GM08714 (cell line): ENCODE data around the gene RIOX2.

Experiments used
- H3K4me3 ChIP-seq: fragments of 200-500 bp; sonication (Bioruptor generic); 2 replicates; pipeline ENCODE4 v1.5.1; 2014; ENCODE audit warnings: mild to moderate bottlenecking, low read length, inconsistent platforms
- ZNF274 ChIP-seq: IDR thresholded peaks from 2 replicates; pipeline ENCODE4 v1.6.1; 2012; ENCODE audit warnings: mild to moderate bottlenecking, low read depth, low read length

Gene RIOX2

DNA sequence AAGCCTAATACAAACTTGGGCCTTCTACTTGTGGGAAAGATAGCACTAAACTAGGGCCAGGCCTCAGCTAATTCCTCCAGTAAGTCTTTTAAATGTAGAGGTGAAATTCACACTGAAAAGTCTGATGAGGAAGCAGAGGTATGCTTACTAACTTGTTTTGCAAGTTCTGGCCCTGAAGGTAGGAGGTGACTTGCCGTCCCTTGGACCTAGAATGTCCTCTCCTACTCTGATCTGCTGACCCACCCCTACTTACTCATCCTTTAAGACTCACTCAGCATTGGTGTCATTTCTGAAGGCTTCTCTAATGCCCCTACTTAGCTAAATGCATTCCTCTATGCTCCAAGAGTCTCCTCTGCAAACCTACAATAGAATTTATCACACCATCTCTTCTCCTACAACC, 19.4 kb downstream of the RIOX2 start:
- no peak for TF ChIP-seq ZNF274
- H3K4me3 ChIP-seq = no peak overlapping the region

DNA sequence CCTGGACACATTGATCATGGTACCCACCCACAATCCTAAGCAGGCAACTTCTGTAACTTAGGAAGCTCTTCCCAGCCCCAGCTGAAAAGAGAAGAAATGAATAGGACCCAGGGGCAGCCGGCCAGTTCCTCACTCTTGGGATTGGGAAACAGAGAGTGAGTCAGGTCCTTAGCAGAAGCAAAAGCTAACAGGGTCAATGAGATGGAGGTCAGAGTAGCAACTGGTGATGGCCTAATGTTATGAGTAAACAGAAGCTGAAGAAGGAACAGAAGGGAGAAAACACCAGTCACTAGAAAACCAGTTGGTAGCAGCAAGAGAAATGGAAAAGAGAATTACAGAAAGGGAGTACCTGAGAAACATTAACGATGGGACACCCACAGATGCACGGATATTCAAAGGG, 20.0 kb downstream of the RIOX2 start:
- TF ChIP-seq ZNF274 = no peak
- H3K4me3 ChIP-seq = no peak overlapping the region

DNA sequence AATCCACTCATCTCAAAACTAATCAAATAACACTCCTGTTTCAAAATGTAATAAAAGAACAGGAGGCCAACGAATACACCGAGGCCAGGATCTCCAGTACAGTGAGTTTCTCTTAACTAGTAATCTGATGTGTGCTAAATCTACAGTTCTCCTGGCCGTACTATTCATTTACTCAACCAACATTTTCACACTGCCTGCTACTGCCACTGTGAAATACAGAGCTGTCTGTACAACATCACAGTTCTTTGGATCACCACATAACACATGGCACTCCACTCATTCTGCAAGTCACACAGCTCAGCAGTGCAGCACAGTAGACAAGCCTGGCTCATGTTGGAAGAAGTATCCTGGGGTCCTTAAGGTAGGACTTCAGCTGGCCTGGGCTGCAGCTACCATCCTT, 21.9 kb downstream of the RIOX2 start:
- TF ChIP-seq ZNF274 = no peak
- H3K4me3 ChIP-seq = no peak overlapping the region

DNA sequence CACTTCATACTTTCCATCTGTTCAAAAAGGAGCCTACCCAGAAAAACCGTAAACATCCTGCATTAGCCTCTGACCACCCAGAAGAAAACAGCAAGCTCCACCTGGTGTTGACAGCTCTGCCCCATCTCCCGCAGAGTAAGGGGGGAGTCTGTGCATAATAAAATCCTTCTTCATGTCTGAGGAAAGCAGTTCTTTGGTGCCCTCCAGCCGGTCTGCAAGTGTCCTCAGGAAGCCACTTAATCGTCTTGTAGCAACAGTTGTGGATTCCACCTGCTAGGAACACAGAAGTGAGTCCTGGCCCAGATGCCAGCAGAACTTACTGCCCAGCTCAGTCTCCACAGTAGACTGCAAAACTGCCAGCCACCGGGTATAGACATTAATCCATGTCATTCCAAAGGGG, 22.5 kb downstream of the RIOX2 start:
- no peak for TF ChIP-seq ZNF274
- H3K4me3 ChIP-seq = no peak overlapping the region

DNA sequence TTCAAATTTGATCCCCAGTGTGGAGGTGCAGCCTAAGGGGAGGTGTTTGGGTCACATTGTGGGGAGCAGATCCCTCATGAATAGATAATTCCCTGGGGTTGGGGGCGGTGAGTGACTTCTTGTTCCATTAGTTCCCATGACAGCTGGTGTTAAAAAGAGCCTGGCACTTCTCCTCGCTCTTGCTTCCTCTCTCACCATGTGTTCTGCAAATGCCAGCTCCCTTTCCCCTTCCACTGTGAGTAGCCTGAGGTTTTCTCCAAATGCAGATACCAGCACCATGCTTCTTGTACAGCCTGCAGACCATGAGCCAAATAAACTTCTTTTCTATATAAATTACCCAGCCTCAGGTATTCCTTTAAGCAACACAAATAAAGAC, 23.1 kb downstream of the RIOX2 start:
- H3K4me3 ChIP-seq = no peak overlapping the region
- no peak for TF ChIP-seq ZNF274

DNA sequence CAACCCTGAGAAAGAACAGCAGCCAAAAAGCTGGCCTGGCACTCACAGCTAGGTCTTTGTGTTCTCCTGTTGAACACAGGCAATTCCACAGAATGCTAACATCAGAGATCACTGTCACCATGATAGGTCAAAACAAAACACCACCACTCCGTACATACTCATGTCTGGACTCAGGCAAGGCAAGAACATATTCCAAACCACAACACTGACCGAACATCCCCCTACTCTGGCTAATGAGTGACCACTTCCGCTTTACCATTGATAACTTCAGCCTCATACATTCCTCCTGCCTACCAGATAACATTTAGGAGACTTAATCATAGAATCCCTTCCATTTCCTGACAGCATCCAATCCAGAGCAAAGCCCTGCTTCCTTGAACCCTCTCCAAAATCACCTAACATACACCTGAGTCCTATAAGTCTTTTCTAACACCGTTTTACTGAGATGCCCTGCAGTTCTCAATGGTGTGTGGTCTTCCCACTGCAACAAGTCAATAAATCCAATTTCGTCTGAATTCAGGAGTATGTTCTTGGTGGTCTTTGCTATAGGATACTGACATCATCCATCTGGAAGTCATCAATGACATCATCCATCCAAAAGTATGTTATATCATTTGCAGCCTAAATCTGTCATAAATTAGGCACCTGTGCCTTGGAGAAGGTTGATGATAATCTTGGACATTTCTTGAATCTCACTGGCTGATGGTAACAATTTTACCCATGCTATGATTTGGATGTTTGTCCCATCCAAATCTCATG, 23.7 kb downstream of the RIOX2 start:
- no peak overlapping the region for H3K4me3 ChIP-seq
- no peak for TF ChIP-seq ZNF274

DNA sequence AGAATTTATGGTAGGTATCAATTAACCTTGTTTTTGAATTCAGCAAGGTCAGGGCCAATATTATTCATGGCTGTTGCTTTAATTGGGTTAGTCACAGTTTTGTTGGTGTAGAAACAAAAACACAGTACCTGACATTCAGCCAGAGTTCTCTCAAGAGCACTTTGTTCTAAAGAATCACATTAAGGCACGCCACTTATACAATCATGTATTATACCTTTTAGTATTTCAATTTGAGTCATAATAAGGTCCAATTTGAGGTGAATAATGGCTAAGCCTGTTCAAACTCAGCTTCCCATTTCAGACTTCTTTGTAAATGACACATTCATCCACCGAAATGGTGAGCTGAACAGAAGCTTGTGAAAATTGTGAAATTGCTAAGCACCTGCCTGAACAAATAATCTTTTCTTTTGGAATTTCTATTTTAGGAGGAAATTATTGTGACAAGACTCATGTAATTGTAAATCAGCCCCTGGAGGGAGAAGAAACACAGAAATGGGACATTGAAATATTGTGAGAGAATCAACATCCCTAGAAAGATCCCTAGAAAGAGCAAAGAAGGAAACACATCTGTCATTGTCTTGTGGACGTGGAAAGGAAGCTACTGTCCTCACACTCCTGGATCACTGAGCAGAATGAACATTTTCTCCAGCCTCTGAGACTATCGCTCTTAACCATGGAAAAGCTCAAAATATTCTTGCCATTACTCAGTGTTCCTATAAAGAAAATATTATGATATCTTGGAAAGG, 29.3 kb downstream of the RIOX2 start:
- H3K4me3 ChIP-seq = no peak overlapping the region
- no peak for TF ChIP-seq ZNF274

DNA sequence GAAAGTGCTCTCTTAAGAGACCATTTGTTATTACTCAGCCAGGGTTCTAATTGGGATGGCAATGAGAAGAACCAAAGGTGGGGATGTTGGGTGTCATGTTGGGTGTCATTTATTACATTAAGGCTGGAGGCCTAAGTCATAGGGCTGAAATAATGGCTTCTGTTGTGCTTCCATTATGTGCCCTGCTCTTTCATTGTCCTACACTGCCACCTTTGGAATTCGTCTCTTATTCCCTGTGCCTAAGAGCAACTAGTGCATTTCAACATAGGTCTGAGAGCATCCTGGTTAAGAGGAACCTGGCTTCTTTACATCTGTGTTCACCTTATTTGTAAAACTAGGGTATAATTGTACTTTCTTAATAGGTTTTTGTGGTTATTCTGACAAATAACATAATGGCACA, 32.2 kb downstream of the RIOX2 start:
- TF ChIP-seq ZNF274 = no peak
- H3K4me3 ChIP-seq = no peak overlapping the region

DNA sequence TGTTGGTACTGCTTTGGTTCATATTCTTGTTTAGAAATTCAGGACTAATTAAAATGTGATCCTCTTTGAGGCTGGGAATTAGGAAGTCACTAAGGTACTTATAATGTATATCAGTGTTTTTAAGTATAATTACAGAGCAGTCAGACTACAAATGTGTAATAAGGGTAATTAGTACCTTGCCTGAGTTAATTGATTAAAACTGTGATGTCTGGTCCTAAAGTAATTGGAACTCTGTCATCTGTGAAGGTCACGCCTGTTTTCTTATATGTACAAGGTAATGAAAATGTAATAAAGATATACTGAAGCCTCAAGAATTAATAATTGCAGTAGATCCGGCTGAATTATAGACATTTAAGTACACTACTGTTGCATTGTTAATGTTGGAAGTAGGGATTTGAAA, 32.8 kb downstream of the RIOX2 start:
- TF ChIP-seq ZNF274 = no peak
- no peak overlapping the region for H3K4me3 ChIP-seq

DNA sequence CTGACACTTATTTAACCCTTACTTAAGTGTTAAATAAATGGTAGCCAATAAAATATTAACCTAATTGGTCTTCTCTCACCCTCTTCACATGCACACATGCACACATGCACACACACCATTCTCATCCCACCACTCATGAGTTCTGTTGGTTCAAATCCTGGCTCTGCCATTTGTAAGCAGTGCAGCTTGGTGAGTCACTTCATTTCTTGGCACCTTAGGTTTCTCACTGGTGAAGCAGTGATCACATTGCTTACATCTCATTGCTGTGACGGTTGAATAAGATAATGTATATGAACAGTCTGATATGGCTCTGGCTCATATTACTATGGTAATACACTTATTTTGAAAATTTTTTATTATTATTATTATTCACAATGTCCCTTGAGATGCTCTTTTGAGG, 33.8 kb downstream of the RIOX2 start:
- no peak overlapping the region for H3K4me3 ChIP-seq
- no peak for TF ChIP-seq ZNF274

DNA sequence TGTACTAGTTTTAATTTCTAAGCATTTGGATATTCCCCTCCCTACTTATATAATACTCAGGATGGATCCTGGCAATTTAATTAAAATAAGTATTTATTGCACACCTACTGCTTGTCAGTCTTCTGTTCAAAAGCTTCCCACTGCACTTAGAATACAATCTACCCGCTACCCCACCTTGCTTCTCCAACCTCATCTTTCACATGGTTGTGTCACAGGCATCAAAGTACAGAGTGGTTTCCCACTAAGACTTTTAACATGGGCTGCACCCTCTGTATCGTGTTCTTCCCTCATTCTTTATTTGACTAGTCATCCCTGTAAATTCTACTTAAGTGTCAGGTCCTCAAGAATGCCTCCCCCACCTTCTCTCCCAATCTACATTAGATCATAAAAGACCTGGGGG, 35.0 kb downstream of the RIOX2 start:
- H3K4me3 ChIP-seq = no peak overlapping the region
- no peak for TF ChIP-seq ZNF274

DNA sequence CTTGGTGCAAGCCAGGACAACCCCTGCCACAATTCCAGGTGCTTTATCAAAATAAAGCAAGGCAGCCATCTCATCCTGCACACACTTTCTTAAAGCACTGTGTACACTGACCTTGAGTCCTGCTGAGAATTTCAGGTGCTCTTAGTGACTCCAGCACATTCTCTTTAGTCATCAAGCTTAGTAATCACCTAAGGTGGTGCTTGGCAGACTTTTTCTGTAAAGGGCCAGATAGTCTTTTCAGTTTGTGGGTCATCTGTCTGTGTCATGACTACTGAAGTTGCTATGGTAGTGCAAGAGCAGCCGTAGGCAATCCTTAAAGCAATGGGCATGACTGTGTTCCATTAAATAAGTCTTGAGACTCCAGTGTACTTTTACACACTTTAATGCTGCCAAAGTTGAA, 36.4 kb downstream of the RIOX2 start:
- no peak for TF ChIP-seq ZNF274
- H3K4me3 ChIP-seq = no peak overlapping the region

DNA sequence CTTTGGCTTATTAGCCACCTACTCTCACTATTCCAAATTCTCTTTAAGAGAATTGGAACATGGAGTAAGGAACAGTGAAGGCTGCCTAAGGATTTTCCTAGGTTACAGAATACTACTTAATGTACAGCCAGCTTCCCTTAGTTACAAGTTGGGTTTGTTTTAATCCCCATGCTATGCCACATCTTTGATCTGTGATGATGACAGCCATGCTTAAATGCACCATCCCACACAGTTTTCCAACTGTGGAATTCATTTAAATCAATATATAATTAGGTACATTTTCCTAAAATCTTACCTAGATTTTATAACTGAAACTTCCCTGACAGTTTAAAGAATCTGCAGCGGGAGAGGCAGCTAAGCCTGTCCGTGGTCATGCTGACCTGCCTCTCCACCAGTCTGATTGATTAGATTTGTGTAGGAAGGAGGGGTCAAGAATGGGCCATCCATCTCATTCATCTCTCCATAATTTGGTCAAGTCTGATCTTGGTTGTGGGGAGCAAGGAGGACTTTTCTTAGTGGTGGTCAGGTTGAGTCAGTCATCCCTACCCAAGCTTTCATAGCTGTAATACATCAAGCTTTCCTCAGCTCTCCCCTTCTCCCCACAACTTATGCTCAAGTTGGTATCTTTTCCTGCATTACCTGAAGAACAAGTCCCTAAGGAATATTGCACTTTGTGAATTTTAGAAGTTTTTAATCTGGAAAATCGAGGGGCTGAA, 37.1 kb downstream of the RIOX2 start:
- no peak for TF ChIP-seq ZNF274
- H3K4me3 ChIP-seq = no peak overlapping the region

DNA sequence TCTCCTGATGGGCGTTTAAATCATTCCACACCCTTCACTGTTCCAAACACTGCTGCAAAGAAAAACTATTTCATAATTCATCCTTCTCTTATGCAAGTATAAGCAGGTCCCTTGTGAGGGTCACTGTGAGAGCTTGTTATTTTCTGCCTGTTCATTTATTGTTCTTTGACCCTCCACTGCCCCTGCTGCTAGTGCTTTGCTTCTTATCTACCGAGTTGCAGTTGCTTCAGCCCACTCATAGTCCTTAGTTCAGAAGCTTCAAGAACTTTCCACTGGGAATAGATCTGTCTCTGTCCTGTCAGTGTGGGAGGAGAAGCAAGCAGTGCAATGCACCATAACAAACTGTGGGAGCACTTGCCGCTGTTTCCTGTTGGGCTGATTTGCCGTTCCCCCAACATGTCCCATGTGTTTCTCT, 39.8 kb downstream of the RIOX2 start:
- TF ChIP-seq ZNF274 = no peak
- H3K4me3 ChIP-seq = no peak overlapping the region

DNA sequence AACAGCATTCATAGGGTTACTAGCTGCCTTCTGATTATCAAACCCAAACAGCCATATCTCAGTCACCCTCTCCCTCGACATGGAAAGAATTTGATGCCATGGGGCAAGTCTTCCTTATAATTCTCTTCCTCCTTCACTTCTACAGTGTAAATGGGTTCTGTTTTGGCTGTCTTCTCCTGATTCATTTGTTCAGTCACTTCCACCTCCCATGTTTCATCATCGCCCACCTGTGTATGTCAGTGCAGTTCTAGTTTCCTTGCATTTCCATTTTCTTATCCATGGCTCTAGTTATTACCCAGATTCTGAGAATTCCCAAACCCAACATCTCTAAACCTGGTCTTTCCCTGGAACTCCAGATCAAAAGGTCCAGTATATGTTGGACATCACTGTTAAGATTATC, 41.0 kb downstream of the RIOX2 start:
- no peak overlapping the region for H3K4me3 ChIP-seq
- TF ChIP-seq ZNF274 = no peak

DNA sequence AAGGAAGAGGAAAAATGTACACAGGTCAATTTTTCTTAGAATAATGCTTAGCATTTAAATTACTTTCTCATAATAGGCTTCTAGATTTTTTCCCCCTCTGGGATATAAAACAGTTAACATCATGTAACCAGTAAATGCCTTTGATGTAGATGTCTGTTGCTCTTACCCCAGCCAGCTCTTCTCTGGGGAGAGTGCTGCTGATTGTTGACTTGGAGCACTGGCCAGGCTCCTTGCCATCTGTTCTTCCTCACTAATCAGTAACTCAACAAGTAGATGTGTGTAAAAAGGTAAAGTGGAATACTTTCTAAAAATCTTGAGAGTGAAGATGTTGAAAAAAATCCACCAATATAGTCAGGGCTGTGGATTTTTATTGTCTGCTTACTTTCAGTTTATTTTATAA, 42.2 kb downstream of the RIOX2 start:
- H3K4me3 ChIP-seq = no peak overlapping the region
- no peak for TF ChIP-seq ZNF274
